Motor neuron (in vitro differentiated cells): ENCODE measurements around the gene CFAP61. TPM values are rescaled to one million over a fixed set of nuclear protein-coding genes. Genes with fewer than 3 reads are reported as not detected.

Experiments used
- ATAC-seq, 8 experiments: fragments of 200-7000 bp; cut with Tn5 transposase; replicated peaks in 6 of 8; 2 replicates each; pipeline ENCODE4 v1.8.0; 2021; ENCODE audit warnings: mild to moderate bottlenecking in 8 of 8, moderate library complexity in 8 of 8
- H3K27ac ChIP-seq, 2 donors: fragments of 250-450 bp; sonication (Bioruptor Pico); 2 replicates each; pipeline ENCODE4 v1.9.0; 2021; ENCODE audit warnings: antibody characterized with exemption in 2 of 2, mild to moderate bottlenecking in 2 of 2, moderate library complexity in 1 of 2
- H3K4me1 ChIP-seq, 2 donors: fragments of 250-450 bp; sonication (Bioruptor Pico); replicated peaks in 1 of 2; 2 replicates each; pipeline ENCODE4 v1.6.1; 2021; ENCODE audit warnings: antibody characterized with exemption in 2 of 2, mild to moderate bottlenecking in 2 of 2, moderate library complexity in 1 of 2
- H3K4me3 ChIP-seq, 5 donors: fragments of 250-450 bp; sonication (Bioruptor Pico); 2 replicates each; pipeline ENCODE4 v1.9.0; 2021; ENCODE audit warnings: antibody characterized with exemption in 5 of 5, mild to moderate bottlenecking in 5 of 5, moderate library complexity in 4 of 5
- WGBS, 10 experiments: fragments of 450-650 bp; shearing (Covaris generic); methylation state at CpG; one replicate each; pipeline ENCODE4 v1.0.0; 2022; 5-methylcytosine and 5-hydroxymethylcytosine counted together
- in situ Hi-C, 9 experiments: fragments of 400-800 bp; cut with MboI; loops; one replicate each; pipeline ENCODE4 v1.15.0; 2021; ENCODE audit warnings: low sequenced_read_pairs in 9 of 9, low pct_unique_long_range_greater_than_20kb in 2 of 9; ENCODE audit not compliant: unreplicated experiment in 9 of 9
- total RNA-seq, 8 experiments: library from RNA; unstranded; fragments of 300-600 nt; gene quantifications; 2 replicates each; pipeline versions ENCODE4 v1.2.3 to v1.2.4, GENCODE V29; 2022

Gene CFAP61
- total RNA-seq, 8 experiments from 2014 or later = 0.36 to 13.0 (median 1.3) TPM

GRCh38 chr20:20039752-20040387 lies 12.5 kb upstream of the CFAP61 start:
- ATAC-seq = peak in 3 of 8 experiments; percentile 60 to 95 (median 66)
- no peaks in the 10 kb centered on the region for H3K4me1 ChIP-seq
- in situ Hi-C loops = no loop called here
- no peak overlapping the region for H3K4me3 ChIP-seq
- 85 to 100% (median 97%) methylated on average over 2 to 6 of the region's 6 CpGs for WGBS, 10 experiments
- no peak overlapping the region for H3K27ac ChIP-seq

DNA sequence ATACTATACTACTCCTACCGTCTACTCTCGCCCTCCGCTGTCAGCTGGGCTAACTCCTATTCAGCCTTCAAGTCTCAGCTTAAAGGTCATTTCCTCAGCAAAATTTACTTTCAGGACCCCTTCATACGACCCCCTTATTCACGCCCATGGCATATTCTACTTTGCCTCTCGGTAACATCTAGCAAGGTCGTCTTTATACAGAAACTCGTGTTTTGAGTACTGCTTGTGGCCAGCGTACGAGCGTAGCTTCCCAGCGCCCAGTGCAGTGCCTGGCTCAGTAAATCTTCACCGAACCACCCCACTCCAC lies 612 bp upstream of the CFAP61 start:
- WGBS, 10 experiments = 0 to 4% (median 0%) methylated on average over 2 to 12 of the region's 13 CpGs; no CpG with 5 or more reads in 4 of the 10 experiments
- H3K27ac ChIP-seq = peak overlapping the region; percentile 74 to 91
- peak in 3 of 8 experiments; percentile 27 to 33 (median 30) for ATAC-seq
- H3K4me3 ChIP-seq = peak overlapping the region; percentile 56 to 98 (median 81)
- H3K4me1 ChIP-seq = peaks cover 0 to 7% of the 10 kb centered on the region in 2 donors
- in situ Hi-C loops = no loop called here

DNA sequence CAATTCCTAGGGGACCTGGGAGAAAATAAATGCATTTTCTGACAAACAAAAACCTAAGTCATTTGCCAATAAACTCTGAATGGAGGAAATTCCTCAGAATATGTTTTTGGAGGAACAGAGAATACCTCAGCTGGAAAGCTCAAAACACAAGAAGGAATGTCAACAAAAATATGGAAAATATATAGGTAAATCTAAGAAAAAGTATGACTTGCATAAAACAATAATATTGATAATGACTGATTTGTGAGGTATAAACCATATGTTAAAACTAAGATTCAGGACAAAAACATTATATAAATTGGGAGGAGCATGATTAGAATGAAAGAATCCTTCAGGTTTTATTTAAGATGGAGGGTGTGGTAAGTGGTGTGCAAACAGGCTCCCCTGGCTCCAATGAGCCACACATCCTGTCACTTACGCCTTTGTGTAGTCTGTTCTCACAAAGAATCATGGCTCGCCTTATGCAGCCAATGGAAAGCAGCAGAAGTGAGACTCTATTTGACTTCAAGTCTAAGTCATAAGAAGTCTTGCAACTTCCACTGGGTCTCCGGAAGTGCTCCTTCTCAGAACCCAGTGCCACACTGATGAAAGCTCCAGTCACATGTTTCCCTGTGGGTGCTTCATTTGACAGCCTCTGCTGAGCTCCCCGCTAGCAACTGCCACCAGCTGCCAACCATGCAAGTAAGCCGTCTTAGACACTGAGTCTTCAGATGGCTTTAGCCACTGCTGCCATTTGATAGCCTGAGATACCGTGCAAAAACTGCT lies 8.1 kb downstream of the CFAP61 start:
- 0 to 100% (median 92%) methylated on average over 1 to 5 of the region's 6 CpGs for WGBS, 10 experiments
- H3K4me3 ChIP-seq = no peak overlapping the region
- no peak overlapping the region for H3K27ac ChIP-seq
- no peaks in the 10 kb centered on the region for H3K4me1 ChIP-seq
- no peak for ATAC-seq
- in situ Hi-C loops = no loop called here

DNA sequence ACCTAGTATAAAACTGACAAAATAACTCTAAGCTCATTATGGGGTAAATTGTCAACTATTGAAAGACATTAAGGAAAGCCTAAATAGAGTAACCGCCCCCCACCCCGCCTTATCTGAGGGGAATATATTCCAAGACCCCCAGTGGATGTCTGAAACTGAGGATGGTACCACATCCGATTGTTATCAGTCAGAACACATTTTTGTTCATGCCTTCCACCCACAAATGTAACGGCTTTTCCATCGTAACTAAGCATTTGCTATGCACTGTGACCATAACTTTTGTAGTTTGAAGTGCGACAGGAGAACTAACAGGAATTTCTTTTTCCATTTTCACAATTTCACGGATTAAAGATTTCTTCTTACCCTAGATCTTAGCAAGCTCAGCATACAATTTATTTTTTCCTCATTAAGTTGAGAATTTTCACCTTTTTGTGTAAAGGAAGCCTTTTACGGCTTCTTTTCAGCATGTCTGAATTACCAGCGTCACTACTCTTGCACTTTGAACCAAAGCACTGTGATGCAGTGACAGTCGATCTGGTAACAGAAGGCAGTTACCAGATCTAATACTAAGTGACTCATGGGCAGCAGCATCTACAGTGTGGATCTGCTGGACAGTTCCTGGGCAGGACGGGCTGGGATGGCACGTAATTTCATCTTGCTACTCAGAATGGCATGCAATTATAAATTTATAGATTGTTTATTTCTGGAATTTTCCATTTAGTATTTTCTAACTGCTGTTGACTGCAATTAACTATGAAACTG lies 11.8 kb downstream of the CFAP61 start:
- WGBS, 10 experiments = 29 to 100% (median 62%) methylated on average over 2 to 11 of the region's 12 CpGs
- in situ Hi-C loops = no loop called here

DNA sequence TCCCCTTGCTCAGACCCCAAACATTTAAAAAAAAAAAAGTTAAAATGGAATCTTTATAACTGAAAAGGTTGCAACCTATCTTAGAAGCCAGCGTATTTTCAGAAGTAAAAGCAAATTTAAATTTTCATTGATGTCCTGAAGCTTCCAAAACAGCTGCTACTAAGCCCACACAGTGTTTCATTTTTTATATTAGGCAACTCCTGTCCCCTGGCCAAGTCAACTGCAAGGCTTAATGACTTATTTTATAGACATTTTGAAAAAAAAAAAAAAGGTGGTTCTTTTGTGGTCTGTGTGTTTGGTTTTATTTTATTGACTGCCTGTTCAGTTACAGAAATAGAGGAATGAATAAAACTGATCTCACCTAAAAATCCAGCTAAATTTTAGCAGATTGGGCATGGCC lies 13.0 kb downstream of the CFAP61 start:
- in situ Hi-C loops = no loop called here
- no peaks in the 10 kb centered on the region for H3K4me1 ChIP-seq
- H3K27ac ChIP-seq = no peak overlapping the region
- WGBS, 10 experiments = 14 to 100% (median 100%) methylated on average over 1 of the region's 1 CpG; no CpG with 5 or more reads in 1 of the 10 experiments
- no peak for ATAC-seq
- no peak overlapping the region for H3K4me3 ChIP-seq

More for the DNA sequence above, 11.8 kb downstream of the CFAP61 start:
- Histone ChIP-seq H3K4me1 (no peaks in the 10 kb centered on the region), H3K4me3 (no peak overlapping the region), H3K27ac (no peak overlapping the region)
- ATAC-seq = no peak

DNA sequence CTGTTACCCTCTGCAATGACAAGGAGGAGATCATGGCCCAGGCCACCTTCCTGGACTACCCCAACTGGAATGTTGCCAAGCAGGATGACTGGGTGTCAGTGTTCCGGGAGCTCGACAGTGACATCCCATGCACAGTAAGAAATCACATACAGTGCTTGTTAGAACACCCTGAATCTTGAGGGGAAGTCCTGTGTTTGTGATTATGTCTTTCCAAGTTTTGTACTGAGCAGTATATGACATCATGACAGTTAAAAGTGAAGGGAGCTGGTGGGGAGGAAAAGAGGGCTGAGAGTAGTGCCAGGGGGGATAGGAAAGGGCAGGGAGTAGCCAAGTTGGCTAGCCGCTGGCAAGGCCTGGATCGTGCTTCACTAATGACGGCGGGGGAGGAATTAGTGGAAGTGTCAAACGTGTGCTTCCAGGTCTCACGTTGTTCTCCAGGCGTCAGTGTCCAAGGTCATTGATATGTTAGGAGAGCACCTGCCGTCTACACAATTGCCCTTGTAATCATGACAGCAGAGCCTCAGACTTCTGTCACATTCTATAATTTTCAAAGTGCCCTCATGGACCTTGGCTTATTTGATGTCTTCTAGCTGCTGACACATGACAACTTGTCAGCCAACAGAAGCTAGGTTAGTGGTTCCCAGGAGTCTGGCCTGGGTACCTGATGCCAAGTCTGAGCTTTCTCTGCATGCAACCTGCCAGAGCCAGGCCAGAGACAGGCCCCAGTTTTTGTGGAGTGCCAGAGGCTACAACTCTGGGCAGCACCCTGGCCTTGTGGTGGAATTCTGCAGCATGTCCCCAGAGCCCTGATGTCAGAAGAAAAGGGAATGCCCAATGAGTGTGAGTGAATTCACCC lies 18.8 kb downstream of the CFAP61 start:
- no peak overlapping the region for H3K4me3 ChIP-seq
- in situ Hi-C loops = no loop called here
- no peak overlapping the region for H3K27ac ChIP-seq
- peaks cover 14 to 19% of the 10 kb centered on the region in 2 donors for H3K4me1 ChIP-seq
- 10 to 100% (median 63%) methylated on average over 1 to 5 of the region's 10 CpGs; no CpG with 5 or more reads in 4 of the 10 experiments for WGBS, 10 experiments
- ATAC-seq = no peak

DNA sequence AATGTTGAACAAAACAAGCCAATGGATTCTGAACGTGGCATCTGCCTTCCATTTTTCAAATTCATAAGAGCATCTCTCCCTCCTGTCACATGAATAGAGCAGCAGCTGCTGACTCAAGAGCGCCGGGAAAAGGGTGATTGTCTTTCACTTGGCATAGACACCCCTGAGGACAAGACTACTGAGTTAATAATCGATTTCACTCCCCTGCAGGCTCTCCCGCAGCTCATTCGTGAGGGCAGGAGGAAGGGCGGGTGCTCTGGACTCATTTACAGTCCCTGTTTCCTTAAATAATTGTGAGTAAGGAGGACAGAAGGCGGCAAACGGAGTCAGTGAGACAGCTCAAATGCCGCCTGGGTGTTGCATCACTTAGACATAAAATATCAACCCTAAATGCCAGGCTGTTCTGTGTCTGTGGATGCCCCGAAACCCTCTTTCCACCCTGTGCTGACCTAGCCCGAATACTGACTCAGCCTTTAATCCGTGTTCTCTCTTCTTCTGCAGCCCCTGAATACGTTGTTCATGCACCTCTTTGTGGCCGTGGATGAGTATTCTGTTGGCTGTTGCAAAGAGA lies 21.6 kb downstream of the CFAP61 start:
- H3K4me3 ChIP-seq = peak overlapping the region in 2 of 5 donors; percentile 1 to 12
- H3K4me1 ChIP-seq = peaks cover 14 to 19% of the 10 kb centered on the region in 2 donors
- peak in 6 of 8 experiments; percentile 48 to 88 (median 77) for ATAC-seq
- in situ Hi-C loops = no loop called here
- H3K27ac ChIP-seq = peak overlapping the region; percentile 33 to 70
- WGBS, 10 experiments = 0 to 55% (median 12%) methylated on average over 1 to 12 of the region's 15 CpGs; no CpG with 5 or more reads in 2 of the 10 experiments

DNA sequence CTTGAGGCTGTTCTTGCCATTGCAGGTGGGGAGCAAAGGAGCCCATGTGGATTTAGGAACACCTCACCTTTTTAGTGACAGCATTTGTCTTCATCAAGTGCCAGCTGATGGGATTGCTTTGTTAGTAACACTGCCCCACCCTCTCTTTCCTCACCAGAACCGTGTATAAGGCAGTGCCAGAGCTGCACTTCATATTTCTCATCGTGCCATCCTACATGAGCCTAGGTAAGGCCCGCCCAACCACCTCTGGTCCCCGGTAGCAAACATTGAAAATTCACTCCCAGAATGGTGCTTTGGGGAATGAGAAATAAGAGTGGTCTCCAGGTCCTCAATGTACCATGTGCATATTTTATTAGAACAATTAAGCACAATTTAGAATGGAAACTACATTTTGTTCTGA lies 22.7 kb downstream of the CFAP61 start:
- Histone ChIP-seq H3K4me1 (peaks cover 14 to 19% of the 10 kb centered on the region in 2 donors), H3K4me3 (no peak overlapping the region), H3K27ac (no peak overlapping the region)
- in situ Hi-C loops = loop anchor here in 6 of 9 experiments (25.0 kb wide), 4 partner anchors 162 to 512 kb away; partner anchors contain the start of gene INSM1 (in 1 of the 6)
- 50 to 100% (median 70%) methylated on average over 1 to 4 of the region's 4 CpGs; no CpG with 5 or more reads in 2 of the 10 experiments for WGBS, 10 experiments
- ATAC-seq = no peak

GRCh38 chr20:20076297-20077065 lies 24.1 kb downstream of the CFAP61 start:
- Histone ChIP-seq H3K27ac (no peak overlapping the region), H3K4me3 (no peak overlapping the region), H3K4me1 (peaks cover 14 to 19% of the 10 kb centered on the region in 2 donors)
- peak in 7 of 8 experiments; percentile 77 to 92 (median 82) for ATAC-seq
- 75 to 100% (median 93%) methylated on average over 1 to 8 of the region's 9 CpGs; no CpG with 5 or more reads in 4 of the 10 experiments for WGBS, 10 experiments
- in situ Hi-C loops = loop anchor here in 6 of 9 experiments (25.0 kb wide), 4 partner anchors 161 to 511 kb away; partner anchors contain the start of gene INSM1 (in 1 of the 6)

DNA sequence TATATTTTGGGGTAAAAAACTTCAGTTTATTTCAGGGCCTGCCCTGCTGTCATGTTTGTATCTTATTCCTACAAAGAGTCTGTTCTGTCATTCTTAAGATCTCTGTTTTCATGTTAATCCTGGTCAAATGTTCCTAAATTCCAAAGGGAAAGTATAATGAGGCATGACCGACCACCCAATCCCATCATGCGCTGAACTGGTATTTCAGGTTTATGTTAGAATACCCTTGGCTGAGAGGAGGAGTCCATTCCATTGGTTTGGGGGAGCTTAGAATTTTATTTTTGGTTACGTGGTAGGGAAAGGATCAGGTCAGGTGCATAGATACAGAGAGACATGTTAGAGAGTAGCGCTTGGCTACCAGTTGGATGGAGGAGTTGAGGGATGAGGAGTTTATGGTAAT lies 25.7 kb downstream of the CFAP61 start:
- no peak for ATAC-seq
- H3K4me3 ChIP-seq = no peak overlapping the region
- in situ Hi-C loops = loop anchor here in 6 of 9 experiments (25.0 kb wide), 4 partner anchors 159 to 509 kb away; partner anchors contain the start of gene INSM1 (in 1 of the 6)
- 29 to 100% (median 86%) methylated on average over 1 to 4 of the region's 4 CpGs; no CpG with 5 or more reads in 1 of the 10 experiments for WGBS, 10 experiments
- no peak overlapping the region for H3K27ac ChIP-seq
- H3K4me1 ChIP-seq = peaks cover 14 to 19% of the 10 kb centered on the region in 2 donors

DNA sequence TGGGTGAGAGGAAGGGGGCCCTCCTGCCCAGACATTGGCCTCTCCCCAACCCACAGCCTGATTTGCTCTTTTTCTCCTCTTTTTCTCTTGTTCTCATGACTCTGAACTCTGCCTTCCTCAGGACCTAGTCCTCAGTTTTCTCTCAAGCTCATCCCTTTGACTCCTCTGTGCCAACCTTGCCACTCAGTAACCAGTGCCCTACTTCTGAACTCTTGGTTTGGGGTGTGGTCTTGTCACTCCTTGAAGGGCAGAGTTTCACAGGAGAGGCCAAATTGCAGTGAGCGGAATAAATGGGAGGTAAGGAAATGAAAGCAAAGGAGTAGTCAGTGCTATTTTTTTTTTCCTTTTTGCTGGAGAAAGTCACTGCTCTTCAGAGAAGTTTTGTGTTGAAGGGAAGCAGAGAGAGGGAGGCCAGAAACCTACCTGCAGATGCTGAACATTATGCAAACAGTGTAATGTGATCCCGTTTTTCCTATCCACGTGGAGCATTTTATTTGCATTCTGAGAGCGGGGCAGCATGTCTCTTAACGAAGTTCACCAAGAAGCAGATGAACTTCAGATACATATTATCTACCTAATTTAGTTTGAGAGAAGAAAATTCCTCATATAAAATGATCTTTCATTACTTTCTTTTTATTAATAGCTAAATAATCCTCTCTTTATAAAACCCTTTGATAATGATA lies 26.9 kb downstream of the CFAP61 start:
- in situ Hi-C loops = loop anchor here in 6 of 9 experiments (25.0 kb wide), 4 partner anchors 158 to 508 kb away; partner anchors contain the start of gene INSM1 (in 1 of the 6)
- peaks cover 3 to 11% of the 10 kb centered on the region in 2 donors for H3K4me1 ChIP-seq
- H3K4me3 ChIP-seq = no peak overlapping the region
- no peak overlapping the region for H3K27ac ChIP-seq
- WGBS, 10 experiments = 43 to 100% (median 65%) methylated on average over 1 to 5 of the region's 5 CpGs; no CpG with 5 or more reads in 2 of the 10 experiments
- ATAC-seq = no peak
